HG03025 (cell line): ENCODE data around the gene AAMP.
A peak's percentile ranks its signal among the peaks of the same experiment; 100 is the strongest.

Source experiments
- ATAC-seq: cut with Tn5 transposase; IDR thresholded peaks from one replicate; pipeline ENCODE4 v1.9.1; 2021; ENCODE audit warnings: mild to moderate bottlenecking, moderate library complexity; ENCODE audit not compliant: unreplicated experiment, low FRiP score

The AAMP gene

DNA sequence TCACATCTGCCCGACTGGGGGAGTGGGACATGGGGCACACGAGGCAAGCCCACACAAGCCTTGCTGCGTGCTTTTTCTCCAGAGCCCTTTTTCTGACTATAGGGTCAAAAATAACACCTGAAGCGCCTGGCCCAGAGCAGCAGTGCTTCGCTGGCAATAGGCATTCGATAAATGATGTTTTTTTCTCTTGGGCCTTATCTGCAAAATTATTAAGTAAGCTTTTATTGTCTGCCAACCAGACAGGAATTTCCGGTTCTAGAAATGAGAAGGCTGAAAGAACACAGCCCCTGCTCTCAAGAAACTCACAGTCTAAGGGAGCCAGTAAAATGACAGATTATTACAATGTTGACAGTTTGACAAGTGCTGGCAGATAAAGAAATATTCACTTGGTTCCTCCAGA, 25.1 kb upstream of the AAMP start:
- no peak for ATAC-seq

GRCh38 chr2:218294430-218295022, 24.6 kb upstream of the AAMP start:
- ATAC-seq: no peak

DNA sequence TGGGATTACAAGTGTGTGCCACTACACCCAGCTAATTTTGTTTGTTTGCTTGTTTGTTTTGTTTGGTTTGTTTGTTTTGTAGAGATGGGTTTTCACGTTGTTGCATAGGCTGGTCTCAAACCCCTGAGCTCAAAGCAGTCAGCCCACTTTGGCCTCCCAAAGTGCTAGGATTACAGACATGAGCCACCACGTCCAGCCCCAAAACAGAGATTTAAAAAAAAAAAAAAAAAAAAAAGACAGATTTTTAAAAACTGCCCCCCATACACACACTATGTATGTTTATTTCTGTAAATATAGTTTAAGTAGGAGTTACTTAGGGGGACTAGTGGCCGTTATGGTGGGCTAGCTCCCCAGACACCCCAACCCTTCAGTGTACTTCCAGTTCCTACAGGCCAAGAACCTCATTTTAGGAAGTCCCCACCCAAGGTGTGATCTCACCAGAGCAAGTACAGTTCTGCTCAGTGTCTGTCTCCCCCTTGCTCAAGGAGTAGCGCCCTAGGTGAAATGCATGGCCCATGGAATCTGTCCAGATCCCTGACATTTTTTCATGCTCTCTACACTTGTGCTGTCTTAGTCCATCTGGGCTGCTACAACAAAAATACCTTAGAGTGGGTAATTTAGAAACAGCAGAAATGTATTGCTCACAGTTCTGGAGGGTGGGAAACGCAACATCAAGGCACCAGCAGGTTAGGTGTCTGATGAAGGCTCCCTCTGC, 23.9 kb upstream of the AAMP start:
- ATAC-seq: no peak

DNA sequence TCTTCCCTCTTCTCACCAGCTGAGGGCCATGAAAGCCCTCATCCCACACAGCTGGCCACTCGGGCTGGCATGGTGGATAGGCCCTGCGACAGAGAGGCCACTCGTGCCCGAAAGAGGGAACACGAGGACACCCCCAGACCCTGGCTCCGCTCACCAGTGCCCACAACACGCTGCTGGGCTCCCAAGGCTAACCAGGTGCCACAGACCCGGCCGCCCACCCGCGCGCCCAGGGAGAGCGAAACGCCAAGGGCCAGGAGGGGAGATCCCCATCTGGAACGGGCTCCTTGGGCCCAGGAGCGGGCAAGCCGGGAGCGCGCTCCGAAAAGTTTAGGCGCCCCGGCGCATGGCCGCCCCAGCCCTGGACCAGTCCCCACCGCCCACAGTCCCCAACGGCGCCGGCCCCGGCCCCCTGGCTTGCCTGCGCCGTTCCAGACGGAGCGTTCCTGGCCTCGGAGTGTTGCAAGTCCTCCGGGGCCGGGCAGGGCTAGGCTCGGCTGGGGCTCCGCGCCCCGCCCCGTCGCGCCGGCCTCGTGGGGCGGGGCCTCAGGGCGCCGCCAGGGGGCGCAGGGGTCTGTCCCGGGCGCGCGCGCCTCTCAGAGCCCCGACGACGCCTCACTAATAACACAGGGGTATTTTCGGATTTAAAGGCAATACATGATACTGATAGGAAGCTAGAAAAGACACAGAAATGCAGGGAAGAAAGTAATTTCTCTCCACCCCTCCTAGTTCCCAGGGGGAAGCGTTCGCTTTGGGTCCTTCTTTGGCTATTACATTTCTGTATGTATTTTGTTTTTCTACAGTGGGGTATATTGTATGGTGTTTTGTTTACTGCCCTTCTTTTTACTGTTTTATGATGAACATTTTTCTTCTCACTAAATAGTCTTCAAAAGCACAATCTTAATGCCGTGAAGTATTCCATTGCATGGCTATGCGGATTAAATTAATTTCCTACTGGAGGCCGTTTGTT, 22.4 kb upstream of the AAMP start, which contains the start of gene TMBIM1:
TMBIM1 (minus strand) TSS at position 456 of the 967 bp plus-strand sequence. CDS start 10,362 bp downstream, outside the sequence.
- ATAC-seq: peak; percentile 68

- ATAC-seq: no peak
These were observed 21.5 kb upstream of the AAMP start for GRCh38 chr2:218291318-218292047.

GRCh38 chr2:218290316-218291261, 20.7 kb upstream of the AAMP start:
- ATAC-seq: peak; percentile 47

GRCh38 chr2:218289639-218290315, 19.8 kb upstream of the AAMP start:
- ATAC-seq: no peak

DNA sequence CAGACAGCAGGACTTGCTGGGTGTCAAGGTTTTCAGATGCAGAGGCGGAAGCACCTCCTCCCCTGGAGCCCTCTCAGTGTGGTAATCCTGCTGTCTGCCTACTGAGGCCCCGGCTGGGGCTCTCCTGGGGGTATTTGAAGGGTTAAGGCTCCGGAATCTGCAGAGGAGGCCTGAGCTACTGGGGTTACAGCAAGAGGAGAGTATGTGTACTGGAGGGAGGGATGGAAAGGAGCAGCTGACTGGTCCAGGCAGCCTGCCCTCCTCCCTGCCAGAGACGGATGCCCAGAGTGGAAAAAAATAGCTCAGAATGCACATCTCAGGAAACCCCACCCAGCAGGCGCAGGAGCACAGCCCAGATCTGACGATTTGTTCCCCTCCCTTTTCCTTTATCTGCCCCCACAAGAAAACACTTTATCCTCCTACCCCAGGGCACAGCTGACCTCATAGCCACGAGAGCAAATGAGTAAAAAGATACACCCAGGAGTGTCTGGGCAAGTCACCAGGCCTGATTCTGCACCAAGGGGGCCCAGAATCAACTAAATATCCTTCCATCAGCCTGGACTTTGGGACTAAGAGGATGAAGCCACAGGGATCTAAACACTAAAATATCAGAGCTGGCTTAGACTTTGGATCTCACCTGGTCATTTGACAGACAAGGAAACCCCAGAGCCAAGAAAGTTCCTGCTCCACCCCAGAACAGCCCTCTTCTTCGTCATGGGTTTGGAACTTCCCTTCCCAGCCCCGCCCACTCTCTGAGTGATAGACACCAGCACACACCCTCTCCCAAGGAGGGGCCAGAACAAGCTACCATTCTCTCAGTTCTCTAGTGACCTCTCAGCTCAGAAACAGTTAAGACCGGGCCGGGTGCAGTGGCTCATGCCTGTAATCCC, 16.9 kb upstream of the AAMP start:
- ATAC-seq: peak; percentile 52

GRCh38 chr2:218285604-218286003, 15.7 kb upstream of the AAMP start:
- ATAC-seq: no peak

- peak; percentile 50 for ATAC-seq
These were observed 14.3 kb upstream of the AAMP start for GRCh38 chr2:218284106-218284811.

GRCh38 chr2:218282173-218282991, 12.4 kb upstream of the AAMP start:
- no peak for ATAC-seq

DNA sequence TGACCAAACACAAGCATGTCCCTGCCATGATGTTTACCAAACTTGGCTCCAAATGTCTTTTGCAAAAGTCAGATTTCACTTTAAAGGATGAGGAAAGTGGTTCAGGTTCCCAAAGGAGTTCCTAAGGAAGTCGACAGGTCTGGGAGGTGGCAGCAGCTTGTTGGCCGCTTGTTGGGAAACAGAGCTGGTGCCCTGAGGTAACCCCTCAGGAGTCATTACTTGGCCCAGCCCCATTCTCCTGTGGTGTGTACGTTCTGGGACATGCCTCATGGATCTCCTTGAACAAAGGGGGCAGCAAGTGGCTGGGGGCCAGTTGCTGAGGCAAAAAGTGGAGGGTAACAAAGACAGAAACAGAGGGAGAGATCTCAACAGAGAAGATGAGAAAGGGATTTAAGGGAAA, 11.5 kb upstream of the AAMP start:
- ATAC-seq: no peak

DNA sequence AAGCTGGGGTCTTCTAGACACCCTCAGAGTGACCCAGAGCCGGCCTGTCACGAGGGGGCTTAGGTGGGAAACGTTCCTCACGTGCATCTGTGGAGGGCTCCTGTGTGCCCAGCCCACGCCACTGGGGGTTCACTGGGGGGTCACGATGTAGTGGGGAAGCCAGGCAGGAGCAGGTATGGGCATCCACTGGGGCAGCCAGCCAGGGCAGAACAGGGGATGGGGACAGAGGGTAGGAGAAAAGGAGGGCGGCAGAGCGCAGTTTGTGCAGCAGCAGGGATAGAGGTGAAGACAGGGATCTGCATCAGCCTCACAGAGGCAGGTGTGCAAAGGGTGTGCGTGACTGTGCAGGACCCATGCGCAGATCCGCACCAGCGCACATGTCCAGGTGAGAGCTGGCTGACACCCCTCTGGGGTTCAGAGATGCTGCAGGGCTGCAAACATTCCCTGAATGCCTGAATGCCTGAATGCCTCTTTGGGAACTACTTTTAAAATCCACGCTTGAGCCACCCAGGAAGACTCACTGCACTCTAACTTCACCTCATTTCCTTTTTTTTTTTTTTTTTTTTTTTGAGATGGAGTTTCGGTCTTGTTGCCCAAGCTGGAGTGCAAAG, 10.4 kb upstream of the AAMP start:
- ATAC-seq: no peak

DNA sequence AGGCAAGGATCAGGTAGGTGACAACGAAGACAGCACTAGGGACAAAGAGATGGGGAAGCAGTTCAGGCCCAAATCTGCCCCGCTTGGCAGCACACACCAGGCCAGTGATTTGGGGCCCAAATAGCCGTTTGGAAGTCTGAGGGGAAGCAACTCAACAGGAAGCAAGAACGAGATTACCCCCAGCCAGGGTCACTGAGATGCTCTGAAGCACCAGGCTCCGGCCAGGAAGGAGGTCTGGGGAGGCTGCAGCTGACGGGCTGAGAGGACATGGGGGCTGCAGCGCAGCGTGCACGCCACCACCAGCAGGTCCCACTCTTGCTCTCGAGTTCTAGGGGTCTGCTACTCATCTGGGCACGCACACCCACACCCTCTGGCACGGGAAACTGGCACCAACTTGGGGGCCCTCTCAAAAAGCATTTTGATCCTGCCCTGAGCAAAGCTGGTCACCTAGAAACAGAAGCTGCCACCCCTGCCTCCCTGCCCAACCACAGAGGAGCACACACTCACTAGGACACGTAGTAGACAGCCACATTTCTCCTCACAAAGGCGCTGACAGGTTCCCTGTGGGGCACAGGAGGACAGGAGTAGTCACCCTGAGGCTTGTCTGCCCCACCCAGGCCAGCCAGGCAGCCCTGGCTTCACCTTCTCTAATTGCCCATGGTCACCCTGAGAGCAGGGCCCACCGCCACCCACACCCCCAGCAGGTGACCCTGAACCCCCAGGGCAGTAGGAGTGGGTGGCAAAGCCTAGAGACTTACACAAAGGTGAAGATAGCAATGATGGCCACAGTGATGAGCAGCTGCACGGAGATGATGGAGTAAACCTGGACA, 8.8 kb upstream of the AAMP start:
- ATAC-seq: no peak

GRCh38 chr2:218277921-218278320, 8.0 kb upstream of the AAMP start:
- ATAC-seq: no peak
